Amniotic stem cell (primary cell): ENCODE data around the gene PRELP.
A peak's percentile ranks its signal among the peaks of the same experiment; 100 is the strongest.

Source experiments
- DNase-seq: peaks from one replicate; lab custom pipeline; 2025; lab: John Stamatoyannopoulos, UW

Gene PRELP

GRCh38 chr1:203478986-203479385, 3.4 kb downstream of the PRELP start:
- DNase-seq: no peak

GRCh38 chr1:203479646-203480045, 4.0 kb downstream of the PRELP start:
- no peak for DNase-seq

GRCh38 chr1:203480084-203480483, 4.5 kb downstream of the PRELP start:
- DNase-seq: peak; percentile 33

GRCh38 chr1:203480525-203481084, 5.0 kb downstream of the PRELP start:
- DNase-seq: peak; percentile 82

GRCh38 chr1:203481196-203481595, 5.6 kb downstream of the PRELP start:
- no peak for DNase-seq

- DNase-seq: no peak
Measured at GRCh38 chr1:203486618-203487370, 11.2 kb downstream of the PRELP start.

GRCh38 chr1:203488539-203488938, 12.9 kb downstream of the PRELP start:
- DNase-seq: no peak

GRCh38 chr1:203490607-203491006, 15.0 kb downstream of the PRELP start:
- DNase-seq: no peak

GRCh38 chr1:203491664-203492063, 16.1 kb downstream of the PRELP start:
- no peak for DNase-seq

GRCh38 chr1:203492082-203492747, 16.6 kb downstream of the PRELP start:
- DNase-seq: no peak

GRCh38 chr1:203492748-203493130, 17.1 kb downstream of the PRELP start:
- no peak for DNase-seq

GRCh38 chr1:203493901-203494300, 18.3 kb downstream of the PRELP start, which contains the start of gene OPTC:
OPTC (plus strand) TSS chr1:203494153; CDS start chr1:203496006, 1,853 bp downstream.
- no peak for DNase-seq

- DNase-seq: no peak
Measured at GRCh38 chr1:203495845-203496244, 20.2 kb downstream of the PRELP start.

GRCh38 chr1:203497269-203497777, 21.7 kb downstream of the PRELP start:
- no peak for DNase-seq

- no peak for DNase-seq
Measured at GRCh38 chr1:203499643-203500278, 24.2 kb downstream of the PRELP start.

GRCh38 chr1:203500279-203500678, 24.7 kb downstream of the PRELP start:
- DNase-seq: no peak

- no peak for DNase-seq
Measured at GRCh38 chr1:203503836-203504235, 28.2 kb downstream of the PRELP start.

GRCh38 chr1:203504400-203505250, 29.0 kb downstream of the PRELP start:
- peak; percentile 85 for DNase-seq

GRCh38 chr1:203505526-203506204, 30.1 kb downstream of the PRELP start:
- no peak for DNase-seq

GRCh38 chr1:203506858-203507626, 31.4 kb downstream of the PRELP start:
- no peak for DNase-seq
